ENCODE results near the gene IL36RN.

GRCh38 chr2:113081488-113082210 lies 22.7 kb downstream of the IL36RN start:
- no peak for TF ChIP-seq CTCF (IDR thresholded peaks at IDR 0.05)
- no peak for TF ChIP-seq POLR2A (IDR thresholded peaks at IDR 0.05)

Data from right lobe of liver (tissue), 4 donors.